Amygdala (tissue), 56 donors: ENCODE results near the gene ACOX2.

ENCODE experiments used
- DNase-seq, 56 donors: peaks; one replicate each; lab custom pipeline; 2025; lab: John Stamatoyannopoulos, UW

The ACOX2 gene

DNA sequence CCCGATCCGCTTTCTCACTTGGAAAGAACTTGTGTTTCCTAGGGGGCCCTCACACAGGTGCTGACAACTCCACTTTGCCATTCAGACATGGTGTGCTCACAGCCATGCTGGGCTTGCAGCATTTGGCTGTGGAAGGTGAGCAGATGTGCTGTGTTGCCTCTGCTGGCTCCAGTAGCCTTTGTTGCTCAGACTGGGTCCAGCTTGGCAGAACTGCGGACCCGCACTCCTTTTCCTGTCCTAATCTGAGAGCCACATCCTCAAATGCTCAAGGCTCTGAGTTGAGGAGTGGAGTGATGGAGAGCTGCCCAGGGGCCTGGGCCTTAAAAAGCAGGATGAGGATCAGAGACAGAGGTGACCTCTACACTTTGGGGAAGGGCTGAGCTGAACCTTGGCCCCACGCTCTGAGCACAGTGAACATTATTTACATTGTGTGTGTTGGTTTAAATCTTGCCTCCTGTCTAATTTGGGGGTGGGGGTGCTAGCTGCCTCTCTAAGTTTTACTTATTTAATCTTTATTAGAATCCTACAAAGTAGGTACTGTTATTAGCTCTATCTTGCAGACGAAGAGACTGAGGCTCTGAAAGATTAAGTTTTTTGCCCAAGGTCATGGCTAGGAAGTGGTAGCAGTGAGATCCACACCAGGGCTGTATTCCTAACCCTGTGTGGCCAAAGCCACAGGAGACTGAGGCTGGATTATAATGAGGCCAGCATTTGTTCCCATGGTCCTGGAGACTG, 17.2 kb downstream of the ACOX2 start:
- DNase-seq = no peak

DNA sequence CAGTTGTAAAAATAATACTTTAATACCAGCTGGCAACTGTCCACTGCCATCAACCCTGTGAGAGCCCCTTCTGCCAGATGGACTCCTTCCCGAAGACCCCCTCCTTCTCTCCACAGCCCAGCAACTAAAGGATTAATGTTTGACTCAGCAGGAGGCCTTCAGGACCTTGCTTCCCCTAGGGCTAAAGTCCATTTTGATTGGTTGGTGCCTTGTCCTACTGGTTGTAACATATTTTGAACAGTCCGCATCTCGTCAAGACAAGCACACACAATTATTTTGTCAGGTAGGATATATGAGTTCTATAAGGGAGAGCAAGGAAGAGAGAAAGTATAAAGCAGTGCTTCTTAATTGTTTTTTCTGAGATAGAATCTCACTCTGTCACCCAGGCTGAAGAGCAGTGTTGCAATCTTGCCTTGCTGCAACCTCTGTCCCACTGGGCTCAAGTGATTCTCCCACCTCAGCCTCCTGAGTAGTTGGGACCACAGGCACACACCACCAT, 18.6 kb downstream of the ACOX2 start:
- DNase-seq = no peak

DNA sequence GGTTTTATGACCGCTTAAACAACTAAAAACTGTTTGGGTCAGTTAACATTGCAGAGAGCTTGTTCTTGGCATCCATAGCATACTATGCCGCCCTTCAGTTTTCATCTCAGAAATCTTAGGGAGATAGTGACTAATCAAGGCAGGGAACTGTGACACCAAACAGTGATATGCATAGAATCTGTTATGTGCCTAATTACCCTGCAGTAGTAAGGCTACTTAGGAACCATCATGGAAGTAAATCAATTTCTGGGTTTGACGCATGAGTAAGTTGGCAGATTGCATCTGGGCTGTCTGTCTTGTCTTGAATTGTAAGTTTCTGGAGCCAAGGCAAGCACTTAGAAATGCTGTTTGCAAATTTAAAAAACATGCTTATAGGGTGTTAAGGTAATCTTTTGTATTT, 22.6 kb downstream of the ACOX2 start:
- DNase-seq = no peak

DNA sequence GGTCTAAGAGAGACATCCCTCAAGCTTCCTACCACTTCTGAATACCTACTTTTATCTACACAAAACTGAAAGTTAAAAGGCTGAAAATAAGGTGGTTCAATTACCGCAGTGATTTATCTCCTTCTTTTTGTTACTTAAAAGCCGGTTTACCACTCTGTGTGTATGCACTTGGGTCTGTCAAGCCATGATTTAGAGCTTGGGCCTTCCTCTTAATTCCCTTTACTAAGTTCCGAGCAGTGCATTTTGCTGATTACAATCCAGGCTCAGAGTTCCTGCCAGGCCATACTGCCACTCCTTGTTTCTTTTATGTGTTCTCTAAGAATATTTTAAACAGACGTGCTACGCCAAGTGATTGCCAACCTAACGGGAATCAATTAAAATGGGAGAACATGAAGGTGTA, 28.6 kb downstream of the ACOX2 start:
- DNase-seq = no peak

DNA sequence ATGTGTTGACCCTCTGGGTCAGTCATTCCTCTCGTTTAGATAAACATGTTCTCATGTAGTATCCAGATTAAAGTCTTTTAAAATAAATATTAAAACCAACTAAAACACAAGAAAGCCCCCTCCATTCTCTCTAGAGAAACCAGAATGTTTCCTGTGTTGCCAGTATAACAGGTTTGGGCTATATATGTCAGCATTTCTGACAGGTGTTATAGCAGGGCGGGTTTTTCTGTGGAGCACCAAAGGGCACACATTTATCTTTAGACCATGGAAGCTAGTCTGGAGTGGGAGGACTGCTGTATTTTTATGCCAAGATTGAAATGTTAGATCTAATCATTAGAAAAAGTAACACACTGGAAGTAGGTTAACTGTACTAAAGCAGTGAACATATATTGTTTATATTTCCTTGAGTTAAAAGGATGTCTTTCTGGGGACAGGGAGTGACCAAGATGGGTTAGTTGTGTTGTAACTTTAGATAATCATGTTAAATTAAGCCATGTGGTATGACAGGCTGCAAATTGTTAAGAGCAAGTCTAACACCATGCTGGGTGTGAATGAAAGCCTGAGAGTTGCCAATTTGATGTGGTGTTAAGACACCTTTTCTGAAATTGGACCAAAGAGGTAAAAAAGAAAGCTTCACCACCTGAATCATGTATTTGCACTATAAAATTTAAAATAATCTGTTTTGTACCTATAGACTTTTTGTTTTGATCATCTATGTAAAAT, 29.5 kb downstream of the ACOX2 start:
- DNase-seq = no peak

DNA sequence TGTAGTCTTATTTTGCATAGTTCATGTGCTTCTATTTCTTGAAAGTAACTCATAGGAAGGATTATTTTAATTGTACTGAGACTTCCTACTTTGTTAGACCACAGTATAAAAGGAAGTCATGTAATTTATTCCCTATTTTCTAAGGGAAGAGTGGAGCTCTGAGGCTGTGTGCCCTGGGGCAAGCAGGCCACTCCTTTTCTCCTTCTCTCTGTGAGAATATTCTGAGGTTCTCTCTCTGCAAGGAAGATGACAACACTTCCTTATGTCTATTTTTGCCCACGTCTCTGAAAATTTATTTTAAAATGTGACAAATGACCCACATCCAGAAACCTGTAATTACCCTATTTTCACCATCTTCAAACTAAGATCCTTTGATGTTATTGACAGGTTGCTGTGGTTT, 34.1 kb downstream of the ACOX2 start:
- no peak for DNase-seq

DNA sequence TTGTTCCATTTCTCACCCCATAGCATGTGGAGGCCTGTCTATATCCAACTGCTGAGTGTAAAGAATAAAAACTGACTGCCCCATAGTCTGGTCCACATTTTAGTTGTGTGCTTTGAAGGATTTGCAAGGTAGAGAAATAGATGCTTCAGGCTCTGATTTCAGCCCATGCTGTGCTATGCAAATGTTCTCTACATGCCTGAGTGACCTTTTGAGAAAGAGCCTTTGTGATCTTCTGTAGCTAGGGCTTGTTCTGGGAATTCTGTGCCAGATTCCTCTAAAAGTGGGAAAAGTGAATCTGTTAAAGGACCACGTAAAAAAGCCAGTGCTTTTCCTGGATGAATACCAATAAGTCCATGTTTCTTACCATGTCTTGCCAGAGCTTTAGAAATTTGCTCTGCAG, 39.9 kb downstream of the ACOX2 start:
- peak in 3 of 56 donors; percentile 5 to 37 (median 14) for DNase-seq

DNA sequence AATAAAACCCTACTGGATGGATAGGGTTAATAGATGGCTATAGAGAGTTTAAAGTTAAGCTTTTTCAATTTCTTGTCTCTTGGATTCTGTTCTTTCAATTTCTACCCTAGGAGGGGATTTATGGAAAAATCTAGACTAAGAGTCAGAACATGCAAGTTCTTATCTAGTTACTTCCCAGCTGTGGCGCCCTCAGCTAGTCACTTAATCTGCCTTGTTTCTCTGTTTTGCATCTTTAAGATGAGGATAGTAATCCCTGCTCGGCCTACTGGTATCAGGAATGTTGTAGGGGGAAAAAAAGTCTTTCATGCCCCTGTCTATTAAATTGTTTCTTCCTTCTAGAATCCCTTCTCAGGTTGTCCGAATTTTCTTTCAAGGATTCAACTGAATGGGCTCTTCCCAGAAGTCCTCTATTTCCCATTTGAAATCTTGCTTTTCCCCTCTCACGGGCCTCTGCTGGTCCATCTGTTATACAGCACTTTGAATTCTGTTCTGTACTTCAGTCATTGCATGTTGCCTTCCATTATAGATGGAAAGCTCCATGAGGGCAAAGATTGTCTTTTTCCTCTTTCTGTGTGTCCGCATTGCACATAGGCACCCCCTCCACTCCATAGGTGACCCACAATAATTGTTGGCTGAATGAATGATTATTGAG, 40.7 kb downstream of the ACOX2 start:
- DNase-seq = no peak

DNA sequence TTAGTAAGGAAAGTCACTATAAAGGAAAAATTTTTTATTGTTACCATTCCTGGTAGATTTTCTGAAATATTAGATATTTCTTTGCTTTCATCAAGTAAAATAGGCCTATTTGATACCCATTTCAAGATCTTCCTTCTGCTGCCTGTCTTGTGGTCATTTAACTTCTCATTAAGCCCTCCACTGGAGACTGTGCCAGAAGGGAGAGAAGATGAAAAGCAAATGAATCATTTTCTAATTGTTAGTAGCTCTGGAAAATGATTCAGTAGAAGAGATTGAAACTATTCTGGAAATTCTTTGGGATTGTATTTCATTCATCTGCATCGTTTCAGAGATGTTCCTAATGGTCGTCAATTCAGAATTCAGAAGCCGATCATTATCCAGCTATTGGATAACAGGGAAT, 41.9 kb downstream of the ACOX2 start:
- no peak for DNase-seq

DNA sequence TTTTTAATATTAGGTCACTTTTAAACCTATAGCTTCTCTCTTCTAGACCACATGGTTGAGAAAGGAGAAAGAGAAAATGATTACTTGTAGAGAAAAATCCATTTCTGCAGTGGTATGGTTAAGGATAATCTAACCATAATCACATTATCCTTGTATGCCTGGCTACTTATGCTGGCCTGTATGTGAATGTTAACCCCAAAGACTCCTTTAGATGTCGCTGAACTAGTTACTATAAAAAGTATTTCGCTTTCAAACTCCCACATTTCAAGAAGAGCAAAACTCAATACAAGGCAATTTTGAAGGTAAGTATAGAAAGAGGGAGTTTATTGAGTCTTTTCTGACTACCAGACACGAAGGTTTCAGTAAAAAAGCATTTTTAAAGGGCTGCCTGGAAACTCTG, 42.9 kb downstream of the ACOX2 start:
- no peak for DNase-seq

DNA sequence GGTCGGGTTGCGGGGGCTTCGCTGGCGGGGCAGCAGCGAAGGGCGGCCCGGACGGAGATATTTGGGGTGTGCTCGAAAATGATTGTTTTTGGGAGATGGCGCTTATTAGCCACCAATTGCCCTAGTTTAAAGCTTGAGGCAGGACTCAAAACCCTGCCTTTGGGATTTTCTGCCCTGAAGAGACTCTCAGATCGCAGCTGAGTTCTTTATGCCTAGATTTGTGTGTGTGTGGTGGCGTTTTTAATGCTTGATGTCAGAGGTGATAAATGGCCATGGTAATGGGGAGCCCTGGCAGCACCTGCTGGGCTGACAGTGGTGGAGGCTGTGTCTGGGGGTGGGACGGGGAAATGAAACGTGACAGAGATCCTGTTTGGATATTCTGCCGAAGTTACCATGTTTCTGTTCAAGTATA, 44.5 kb downstream of the ACOX2 start:
- peak in 1 of 56 donors; percentile 13 for DNase-seq

DNA sequence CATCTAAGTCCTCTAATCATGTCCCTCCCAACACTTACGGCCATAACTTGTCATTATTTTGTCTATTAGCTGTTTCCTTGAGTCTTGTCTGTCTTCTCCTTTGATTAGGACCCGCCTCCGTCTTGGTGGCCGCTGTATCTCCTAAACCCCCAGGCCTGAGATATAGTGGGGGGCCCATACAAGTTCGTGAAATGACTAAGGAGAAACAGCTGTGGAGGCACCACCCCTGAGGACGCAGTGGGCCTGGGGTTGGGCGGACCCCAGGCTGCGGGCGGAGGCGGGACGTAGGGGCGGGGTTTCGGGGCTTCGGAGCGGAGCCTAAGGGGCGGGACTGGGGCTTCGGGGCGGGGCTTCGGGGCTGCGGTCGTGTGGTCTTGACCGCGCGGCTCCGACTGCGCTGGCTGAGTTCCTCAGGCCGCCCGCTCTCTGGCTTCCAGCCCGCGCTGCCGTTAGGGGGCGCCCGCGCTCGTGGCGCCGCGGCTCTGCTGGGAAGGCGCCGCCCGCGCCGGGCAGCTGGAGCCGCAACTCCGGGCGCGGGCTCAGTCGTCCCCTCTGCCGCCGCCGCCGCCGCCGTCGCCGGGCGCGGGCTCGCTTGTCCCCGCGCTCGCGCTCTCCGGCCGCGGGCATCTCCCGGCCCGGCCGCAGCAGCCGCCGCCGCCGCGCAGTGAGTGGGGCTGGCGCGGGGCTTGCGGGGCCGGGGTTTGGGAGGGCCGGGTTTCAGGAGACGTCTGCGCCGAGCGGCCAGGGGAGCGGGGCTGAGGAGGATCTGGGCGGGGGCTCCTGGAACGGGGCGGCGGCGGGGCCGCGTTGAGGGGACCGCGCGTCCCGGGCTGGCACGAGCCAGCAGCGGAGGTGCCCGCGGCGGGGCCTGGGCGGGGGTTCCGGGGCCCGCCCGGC, 45.2 kb downstream of the ACOX2 start, which contains the start of gene KCTD6:
KCTD6 (plus strand) TSS at position 591 of the 897 bp plus-strand sequence. CDS start 6,660 bp downstream, outside the sequence.
- DNase-seq = peak in 55 of 56 donors; percentile 26 to 91 (median 78)

DNA sequence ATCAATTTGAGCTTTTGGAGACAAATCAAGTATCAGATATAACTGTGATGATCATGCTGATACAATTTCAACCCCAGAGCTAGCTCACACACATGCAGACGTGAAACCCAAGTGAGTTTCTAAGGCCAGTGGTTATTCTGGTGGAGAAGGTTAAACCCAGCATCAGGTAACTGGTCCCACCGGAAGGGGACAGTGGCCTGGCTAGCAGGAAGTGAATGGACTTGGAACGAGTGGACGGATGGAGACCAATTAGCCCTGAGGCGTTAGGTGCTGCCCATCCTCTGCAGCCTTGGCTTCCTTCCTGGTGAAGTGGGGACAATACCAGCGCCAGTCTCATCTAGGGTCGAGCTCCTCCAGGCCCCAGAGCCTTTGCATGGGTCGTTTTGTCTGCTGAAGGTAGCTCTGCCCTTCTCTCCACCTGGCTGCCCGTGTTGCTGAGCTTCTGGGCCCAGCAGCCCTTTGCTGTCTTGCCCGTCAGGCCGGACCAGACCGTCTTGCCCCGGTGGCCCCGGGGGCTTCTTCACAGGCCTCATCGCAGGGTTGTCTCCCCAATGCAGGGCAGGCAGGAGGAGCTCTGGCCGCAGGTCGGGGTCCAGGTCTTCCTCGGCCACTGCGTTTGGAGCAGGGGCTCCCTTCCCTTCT, 46.0 kb downstream of the ACOX2 start:
- peak in 6 of 56 donors; percentile 8 to 54 (median 24) for DNase-seq

DNA sequence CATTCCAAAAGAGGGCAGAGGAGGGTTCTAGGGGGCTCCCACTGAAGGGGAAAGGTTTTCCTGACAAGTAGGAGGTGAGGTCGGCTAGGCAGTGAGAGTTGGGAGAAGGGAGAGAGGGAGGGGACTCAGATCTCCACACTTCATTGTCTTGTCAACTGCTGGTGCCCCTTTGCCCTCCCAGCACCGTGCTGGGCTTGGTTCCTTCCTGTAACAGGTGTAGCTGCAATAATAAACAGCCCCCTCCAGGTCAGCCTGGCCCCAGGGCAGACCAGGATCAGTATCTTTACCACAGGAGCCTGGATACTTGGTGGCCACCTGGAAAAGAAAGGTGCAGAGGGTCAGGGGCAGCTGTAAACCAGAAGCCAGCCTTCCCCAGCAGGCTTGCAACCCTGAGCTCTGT, 48.0 kb downstream of the ACOX2 start:
- no peak for DNase-seq

DNA sequence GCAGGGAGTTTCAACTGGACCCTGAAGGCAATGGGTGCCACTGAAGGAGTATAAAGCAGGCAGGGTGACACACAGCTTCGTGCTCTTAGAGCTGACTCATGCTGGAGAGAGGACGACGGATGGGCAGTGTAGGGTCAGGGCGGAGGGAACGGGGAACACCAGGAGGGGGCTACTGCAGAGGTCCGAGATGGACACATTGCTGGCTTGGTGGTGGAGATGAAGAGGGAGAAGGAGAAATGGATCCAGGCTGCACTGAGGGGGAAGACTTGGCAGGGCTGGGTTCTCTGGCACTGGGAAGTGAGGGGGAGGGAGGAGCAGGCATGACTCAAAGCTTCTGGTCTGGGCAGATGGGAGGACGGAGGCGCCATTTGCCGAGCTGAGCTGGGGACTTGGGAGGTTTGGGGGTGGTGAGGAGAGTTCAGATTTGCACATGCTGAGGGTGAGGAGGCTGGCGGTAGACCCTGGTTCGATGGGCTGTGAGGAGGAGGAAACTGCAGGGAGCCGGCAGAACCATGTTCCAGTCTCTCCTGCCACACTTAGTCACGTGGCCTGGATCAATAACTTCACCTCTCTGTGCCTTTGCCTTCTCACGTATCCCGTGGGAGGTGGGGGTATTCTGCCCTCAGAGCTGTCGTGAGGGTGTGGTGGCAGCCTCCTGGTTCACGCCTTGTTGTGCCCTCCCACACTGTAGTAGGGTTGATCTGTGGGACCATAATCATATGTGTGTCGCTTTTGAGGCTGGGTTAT, 49.7 kb downstream of the ACOX2 start:
- DNase-seq = peak in 32 of 56 donors; percentile 8 to 59 (median 26)

DNA sequence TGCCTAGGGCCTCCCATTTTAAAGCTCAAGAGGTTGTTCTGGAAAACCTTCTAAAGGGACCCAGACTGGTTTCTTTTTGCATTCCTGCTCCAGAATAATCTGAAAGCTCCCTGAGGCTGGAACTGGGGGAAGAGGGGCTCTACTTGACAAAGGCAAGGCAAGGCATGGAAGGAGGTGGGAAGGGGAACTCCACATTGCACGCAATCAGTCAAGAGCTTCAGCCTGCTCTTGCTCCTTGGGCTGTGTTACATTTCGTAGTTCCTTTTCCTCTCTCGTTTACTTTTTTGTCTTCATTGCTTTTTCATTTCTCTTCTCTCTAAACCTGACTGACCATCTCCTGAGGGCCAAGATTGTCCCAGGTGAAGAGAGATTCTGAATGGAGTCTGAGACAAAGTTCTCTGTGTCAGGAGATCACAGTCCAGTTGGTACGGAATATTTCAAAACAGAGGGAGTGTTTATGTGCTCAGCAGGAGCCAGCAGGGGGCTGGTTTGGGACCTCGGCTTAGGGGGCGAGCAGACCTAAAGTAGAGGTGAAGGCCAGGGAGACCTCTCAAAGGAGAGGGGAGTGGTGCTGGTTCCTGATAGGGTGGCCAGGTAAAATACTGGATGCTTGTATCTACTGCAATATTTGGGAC, 51.1 kb downstream of the ACOX2 start:
- DNase-seq = no peak

DNA sequence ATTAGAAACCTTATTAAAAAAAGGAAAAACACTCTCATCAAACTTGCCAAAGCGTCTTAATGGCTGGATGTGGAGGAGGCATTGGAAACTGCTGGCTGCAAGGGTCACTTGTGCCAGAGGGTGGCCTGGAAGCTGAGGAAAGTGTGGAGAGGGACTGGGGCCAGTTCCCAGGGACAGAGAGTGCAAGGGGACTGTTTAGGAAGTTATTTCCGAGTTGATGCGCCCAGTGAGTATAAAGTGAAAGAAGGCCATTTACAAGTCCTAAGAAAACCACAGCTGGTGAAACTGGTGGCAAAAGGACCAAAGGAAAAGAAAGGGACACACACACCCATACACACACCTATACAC, 52.3 kb downstream of the ACOX2 start:
- DNase-seq = peak in 8 of 56 donors; percentile 6 to 36 (median 10)

DNA sequence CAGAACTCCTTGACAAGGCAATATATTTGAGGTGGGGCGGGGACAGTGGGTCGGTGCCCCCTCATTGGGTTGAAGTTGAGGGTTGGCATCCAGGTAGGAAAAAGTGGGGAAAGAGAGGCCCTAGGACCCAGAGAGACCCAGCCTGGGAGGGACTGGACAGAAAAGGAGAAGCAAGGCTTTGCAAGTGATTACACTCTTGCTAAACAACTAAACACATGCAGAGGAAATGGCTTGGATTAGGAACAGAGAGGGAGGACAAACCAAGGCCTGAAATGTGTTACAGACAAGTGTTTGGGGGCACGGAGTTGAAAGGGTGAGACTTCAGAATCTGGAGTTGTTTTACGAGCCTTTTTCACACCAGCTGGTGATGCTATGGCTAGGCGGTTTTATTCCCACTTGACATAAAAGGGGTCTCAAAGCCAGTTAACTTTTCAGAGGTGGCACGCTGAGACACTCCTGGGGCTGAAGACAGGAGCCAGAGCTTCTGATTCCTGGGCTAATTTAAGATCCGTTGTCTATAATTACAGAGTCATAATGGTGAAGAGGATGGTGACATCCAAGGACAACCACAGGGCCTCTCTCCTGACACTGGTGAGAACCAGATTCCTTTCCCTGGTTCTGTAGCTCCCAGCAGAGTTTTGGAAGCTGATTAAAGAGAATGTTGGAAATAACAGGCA, 52.8 kb downstream of the ACOX2 start:
- no peak for DNase-seq
